Measurements from ENCODE around the gene SEMA6A. TPM values are rescaled to one million over a fixed set of nuclear protein-coding genes. Genes with fewer than 3 reads are reported as not detected.

SEMA6A gene
- total and polyA plus RNA-seq, 2 of the 13 experiments (the other 11 are each of a cell fraction or from before 2014, with no cell fraction given), result 5.1 to 6.5 TPM

DNA sequence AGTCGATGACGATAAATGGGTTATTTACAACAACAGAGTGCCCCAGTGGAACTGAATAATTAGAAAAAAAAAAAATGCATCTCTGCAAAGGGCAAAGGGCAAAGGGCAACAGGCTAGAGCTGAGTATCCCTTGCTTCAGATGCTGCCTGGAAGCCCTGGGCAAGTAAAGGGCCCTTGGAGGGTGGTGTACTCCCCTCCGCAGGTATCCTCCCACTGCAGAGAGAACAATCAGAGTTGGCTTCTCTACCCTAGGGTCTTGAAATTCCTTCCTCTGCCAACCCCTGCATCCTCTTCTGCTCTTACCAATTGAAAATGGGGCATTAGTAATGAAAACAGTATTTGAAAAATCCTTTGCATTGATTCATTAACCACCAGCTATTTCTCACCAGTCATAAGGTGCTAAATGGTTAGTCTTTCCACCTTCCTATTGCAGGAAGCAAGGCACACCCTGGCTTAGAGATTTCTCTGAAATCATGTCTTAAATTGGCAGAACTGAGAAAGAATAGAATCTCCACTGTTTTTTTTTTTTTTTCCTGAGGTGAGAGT, 122.6 kb downstream of the SEMA6A start:
- WGBS (ENCODE audit: low lambda C conversion rate), result 95% methylated on average over 3 of the region's 3 CpGs
- Histone ChIP-seq H3K9ac (ENCODE audit: insufficient read depth, low read depth, low read length) (no peak overlapping the region), H3K36me3 (replicated peaks in 1 of 2; ENCODE audit: control insufficient read depth in 1 of 2, insufficient read depth in 2 of 2, low read length in 2 of 2) (no peaks in the 10 kb centered on the region; a peak in 2 of 5 replicates), H4K20me1 (ENCODE audit: insufficient read depth, low read length) (no peaks in the 10 kb centered on the region), H3K4me2 (ENCODE audit: low read depth, low read length) (no peak overlapping the region), H3K79me2 (ENCODE audit: insufficient read depth, low read length) (no peaks in the 10 kb centered on the region), H2AFZ (ENCODE audit: low read length) (no peak overlapping the region), H3K27me3 (ENCODE audit: control insufficient read depth in 1 of 2, insufficient read depth in 2 of 2, low read length in 2 of 2) (no peaks in the 10 kb centered on the region), H3K4me1 (ENCODE audit: insufficient read depth, low read length) (peaks cover 67% of the 10 kb centered on the region), H3K27ac (ENCODE audit: extremely low read length, insufficient read depth, low read length) (no peak overlapping the region), H3K9me3 (ENCODE audit: low read length) (no peaks in the 10 kb centered on the region), H3K4me3 (replicated peaks in 1 of 3; ENCODE audit: insufficient read depth in 1 of 3, low read depth in 2 of 3, low read length in 3 of 3) (no peak overlapping the region)
- POLR2A ChIA-PET, result no interaction called here
- CTCF ChIA-PET (ENCODE audit: low intra/inter-chr PET ratio, low total read pairs), result no interaction called here
- in situ Hi-C loops (cut with HindIII; ENCODE audit: extremely low pct_ligation_motif_present, low pct_unique_long_range_greater_than_20kb), result no loop called here
- no peak for ATAC-seq
- BruUV-seq (replicated peaks), result no TSS peak
- intact Hi-C loops (cut with micrococcal nuclease; ENCODE audit: unreplicated experiment), result no loop called here
- FAIRE-seq, result no peak
- no peak for DNase-seq (ENCODE audit: low spot score)
- TF ChIP-seq ZFP82 (CRISPR knock-in tag; IDR thresholded peaks at IDR 0.05; ENCODE audit: borderline replicate concordance) (no peak), ZNF672 (CRISPR knock-in tag; IDR thresholded peaks at IDR 0.05) (no peak), ZNF235 (CRISPR knock-in tag; IDR thresholded peaks at IDR 0.05; ENCODE audit: borderline replicate concordance) (no peak), SMAD3 (CRISPR knock-in tag; IDR thresholded peaks at IDR 0.05) (no peak), ZBTB38 (CRISPR knock-in tag; IDR thresholded peaks at IDR 0.05) (no peak), ZNF350 (CRISPR knock-in tag; IDR thresholded peaks at IDR 0.05; ENCODE audit: borderline replicate concordance, low read depth) (no peak), TOPORS (CRISPR knock-in tag; IDR thresholded peaks at IDR 0.05) (no peak), YEATS2 (CRISPR knock-in tag; IDR thresholded peaks at IDR 0.05; ENCODE audit: borderline replicate concordance) (no peak), DNMT1 (CRISPR knock-in tag; IDR thresholded peaks at IDR 0.05) (no peak), ZNF549 (CRISPR knock-in tag; IDR thresholded peaks at IDR 0.05) (no peak), MXI1 (IDR thresholded peaks at IDR 0.05; ENCODE audit: borderline replicate concordance, low read depth, low read length) (no peak)
- TF ChIP-seq, protein P1, sequence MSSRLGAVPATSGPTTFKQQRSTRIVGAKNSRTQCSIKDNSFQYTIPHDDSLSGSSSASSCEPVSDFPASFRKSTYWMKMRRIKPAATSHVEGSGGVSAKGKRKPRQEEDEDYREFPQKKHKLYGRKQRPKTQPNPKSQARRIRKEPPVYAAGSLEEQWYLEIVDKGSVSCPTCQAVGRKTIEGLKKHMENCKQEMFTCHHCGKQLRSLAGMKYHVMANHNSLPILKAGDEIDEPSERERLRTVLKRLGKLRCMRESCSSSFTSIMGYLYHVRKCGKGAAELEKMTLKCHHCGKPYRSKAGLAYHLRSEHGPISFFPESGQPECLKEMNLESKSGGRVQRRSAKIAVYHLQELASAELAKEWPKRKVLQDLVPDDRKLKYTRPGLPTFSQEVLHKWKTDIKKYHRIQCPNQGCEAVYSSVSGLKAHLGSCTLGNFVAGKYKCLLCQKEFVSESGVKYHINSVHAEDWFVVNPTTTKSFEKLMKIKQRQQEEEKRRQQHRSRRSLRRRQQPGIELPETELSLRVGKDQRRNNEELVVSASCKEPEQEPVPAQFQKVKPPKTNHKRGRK (CRISPR knock-in tag; IDR thresholded peaks at IDR 0.05), result no peak

Data from HepG2 (cell line).